OCI-LY1 (cell line): ENCODE measurements around the gene AMOT.

Experiments
- H2AFZ ChIP-seq: fragments of 200-600 bp; sonication (generic), shearing (Covaris generic); 2 replicates; pipeline ENCODE4 v1.6.0; 2014; ENCODE audit warnings: antibody characterized with exemption, mild to moderate bottlenecking, low read length
- H3F3A ChIP-seq: fragments of 200-600 bp; sonication (generic), shearing (Covaris generic); 2 replicates; pipeline ENCODE4 v1.6.0; 2014; ENCODE audit warnings: mild to moderate bottlenecking, antibody characterized with exemption, low read length, moderate library complexity; ENCODE audit not compliant: insufficient read depth
- H3K27ac ChIP-seq: fragments of 200-600 bp; sonication (generic); 2 replicates; pipeline ENCODE4 v1.5.1; 2014; ENCODE audit warnings: low read length, mixed run types, mild to moderate bottlenecking, low read depth; ENCODE audit not compliant: poor library complexity, severe bottlenecking
- H3K27me3 ChIP-seq: fragments of 200-600 bp; sonication (generic); 2 replicates; pipeline ENCODE4 v1.6.0; 2014; ENCODE audit warnings: antibody characterized with exemption, mild to moderate bottlenecking, low read length, moderate library complexity; ENCODE audit not compliant: insufficient read depth
- H3K36me3 ChIP-seq: fragments of 200-600 bp; sonication (generic); 2 replicates; pipeline ENCODE4 v1.6.1; 2014; ENCODE audit warnings: mild to moderate bottlenecking, antibody characterized with exemption, low read length, moderate library complexity, mixed read lengths; ENCODE audit not compliant: insufficient read depth
- H3K4me1 ChIP-seq: fragments of 200-600 bp; sonication (generic); 2 replicates; pipeline ENCODE4 v1.5.1; 2014; ENCODE audit warnings: mild to moderate bottlenecking, low read length, moderate library complexity; ENCODE audit not compliant: insufficient read depth, severe bottlenecking
- H3K4me2 ChIP-seq: fragments of 200-600 bp; sonication (generic), shearing (Covaris generic); 2 replicates; pipeline ENCODE4 v1.6.1; 2014; ENCODE audit warnings: low read length
- H3K4me3 ChIP-seq: fragments of 200-600 bp; sonication (generic); 2 replicates; pipeline ENCODE4 v1.5.1; 2014; ENCODE audit warnings: low read length, low read depth, mild to moderate bottlenecking, mixed read lengths; ENCODE audit not compliant: poor library complexity, severe bottlenecking
- H3K79me2 ChIP-seq: fragments of 200-600 bp; shearing (Covaris generic); 2 replicates; pipeline ENCODE4 v1.6.1; 2016; ENCODE audit warnings: mixed run types, low read length, mixed read lengths; ENCODE audit not compliant: insufficient read depth
- H3K9ac ChIP-seq: fragments of 200-600 bp; sonication (generic), shearing (Covaris generic); 2 replicates; pipeline ENCODE4 v1.6.1; 2014; ENCODE audit warnings: mild to moderate bottlenecking, low read length, mixed read lengths
- H3K9me2 ChIP-seq: fragments of 200-600 bp; sonication (generic), shearing (Covaris generic); 2 replicates; pipeline ENCODE4 v1.6.1; 2014; ENCODE audit warnings: low read depth, mild to moderate bottlenecking, low read length, mixed read lengths
- H3K9me3 ChIP-seq: fragments of 200-600 bp; shearing (Covaris generic); 2 replicates; pipeline ENCODE4 v1.6.1; 2014; ENCODE audit warnings: low read length, mixed read lengths
- H4K20me1 ChIP-seq: fragments of 200-600 bp; sonication (generic), shearing (Covaris generic); 2 replicates; pipeline ENCODE4 v1.6.0; 2016; ENCODE audit warnings: mild to moderate bottlenecking, low read length; ENCODE audit not compliant: insufficient read depth
- EZH2 ChIP-seq: fragments of 200-600 bp; sonication (generic), shearing (Covaris generic); IDR thresholded peaks from 2 replicates; pipeline ENCODE4 v1.8.0; 2017; ENCODE audit warnings: borderline replicate concordance, mixed run types, mild to moderate bottlenecking, antibody characterized with exemption, low read length, moderate library complexity, mixed read lengths
- TF ChIP-seq, protein P1 (sequence below): fragments of 200-600 bp; sonication (generic), shearing (Covaris generic); IDR thresholded peaks from 2 replicates; pipeline ENCODE4 v1.5.1; 2017; ENCODE audit warnings: mild to moderate bottlenecking, antibody characterized with exemption, low read length, moderate library complexity, mixed read lengths

Gene AMOT

DNA sequence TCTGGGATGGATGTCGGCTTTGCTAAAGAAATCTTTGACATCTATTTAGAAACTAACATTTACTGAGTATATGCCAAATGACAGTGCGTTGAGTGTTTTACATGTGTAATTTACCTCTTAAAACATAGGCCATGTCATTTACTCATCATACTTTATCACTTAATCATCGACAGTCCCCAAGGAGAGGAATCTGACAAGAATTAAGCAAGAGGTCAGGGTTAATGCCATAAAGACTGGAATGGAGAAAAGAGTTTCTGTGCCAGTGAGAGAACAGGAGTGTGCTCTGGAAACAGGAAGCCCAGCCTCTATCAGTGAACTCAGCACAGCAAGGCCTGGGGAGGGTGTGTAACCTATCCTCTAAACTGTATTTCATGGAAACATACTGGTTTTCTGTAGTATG is 28.0 kb upstream of the AMOT start:
- no peaks in the 10 kb centered on the region for H3K36me3 ChIP-seq
- no peaks in the 10 kb centered on the region for H3K4me1 ChIP-seq
- no peak for TF ChIP-seq EZH2
- TF ChIP-seq, protein P1, sequence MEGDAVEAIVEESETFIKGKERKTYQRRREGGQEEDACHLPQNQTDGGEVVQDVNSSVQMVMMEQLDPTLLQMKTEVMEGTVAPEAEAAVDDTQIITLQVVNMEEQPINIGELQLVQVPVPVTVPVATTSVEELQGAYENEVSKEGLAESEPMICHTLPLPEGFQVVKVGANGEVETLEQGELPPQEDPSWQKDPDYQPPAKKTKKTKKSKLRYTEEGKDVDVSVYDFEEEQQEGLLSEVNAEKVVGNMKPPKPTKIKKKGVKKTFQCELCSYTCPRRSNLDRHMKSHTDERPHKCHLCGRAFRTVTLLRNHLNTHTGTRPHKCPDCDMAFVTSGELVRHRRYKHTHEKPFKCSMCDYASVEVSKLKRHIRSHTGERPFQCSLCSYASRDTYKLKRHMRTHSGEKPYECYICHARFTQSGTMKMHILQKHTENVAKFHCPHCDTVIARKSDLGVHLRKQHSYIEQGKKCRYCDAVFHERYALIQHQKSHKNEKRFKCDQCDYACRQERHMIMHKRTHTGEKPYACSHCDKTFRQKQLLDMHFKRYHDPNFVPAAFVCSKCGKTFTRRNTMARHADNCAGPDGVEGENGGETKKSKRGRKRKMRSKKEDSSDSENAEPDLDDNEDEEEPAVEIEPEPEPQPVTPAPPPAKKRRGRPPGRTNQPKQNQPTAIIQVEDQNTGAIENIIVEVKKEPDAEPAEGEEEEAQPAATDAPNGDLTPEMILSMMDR: no peak
- no peaks in the 10 kb centered on the region for H3K79me2 ChIP-seq
- no peaks in the 10 kb centered on the region for H3K9me2 ChIP-seq
- no peak overlapping the region for H2AFZ ChIP-seq
- H3K27ac ChIP-seq: no peak overlapping the region
- no peak overlapping the region for H3K9ac ChIP-seq
- H4K20me1 ChIP-seq: no peaks in the 10 kb centered on the region
- H3K4me2 ChIP-seq: no peak overlapping the region
- H3K9me3 ChIP-seq: no peaks in the 10 kb centered on the region
- no peaks in the 10 kb centered on the region for H3F3A ChIP-seq
- H3K27me3 ChIP-seq: no peaks in the 10 kb centered on the region
- no peak overlapping the region for H3K4me3 ChIP-seq

GRCh38 chrX:112867570-112867969 is 26.9 kb upstream of the AMOT start:
- no peaks in the 10 kb centered on the region for H3K9me3 ChIP-seq
- H3K4me1 ChIP-seq: no peaks in the 10 kb centered on the region
- no peak overlapping the region for H2AFZ ChIP-seq
- no peaks in the 10 kb centered on the region for H3F3A ChIP-seq
- TF ChIP-seq EZH2: no peak
- TF ChIP-seq, protein P1: no peak
- no peaks in the 10 kb centered on the region for H3K27me3 ChIP-seq
- no peak overlapping the region for H3K4me2 ChIP-seq
- no peaks in the 10 kb centered on the region for H3K9me2 ChIP-seq
- H3K36me3 ChIP-seq: no peaks in the 10 kb centered on the region
- no peaks in the 10 kb centered on the region for H3K79me2 ChIP-seq
- no peak overlapping the region for H3K27ac ChIP-seq
- H3K9ac ChIP-seq: no peak overlapping the region
- H3K4me3 ChIP-seq: no peak overlapping the region
- H4K20me1 ChIP-seq: no peaks in the 10 kb centered on the region

DNA sequence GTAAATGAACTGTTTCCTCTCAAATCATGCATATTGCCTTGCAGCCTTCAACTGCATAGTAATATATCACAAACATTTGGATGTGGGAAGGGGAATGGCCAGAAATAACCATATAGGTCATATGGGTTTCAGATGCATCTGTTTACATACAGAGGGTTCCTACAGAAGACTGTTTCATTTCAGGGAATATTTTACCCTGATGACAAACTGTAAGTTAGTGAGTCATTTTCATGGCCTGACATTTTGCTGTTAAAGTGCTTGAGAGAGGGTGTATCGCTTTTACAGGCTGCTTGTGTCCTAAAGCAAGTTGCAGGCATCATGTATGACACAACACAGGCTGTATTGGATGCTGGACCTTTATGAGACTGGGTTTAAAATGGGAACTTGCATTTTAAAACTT is 25.5 kb upstream of the AMOT start:
- no peak for TF ChIP-seq EZH2
- TF ChIP-seq, protein P1: no peak
- Histone ChIP-seq H3K9me3 (no peaks in the 10 kb centered on the region), H3K9me2 (no peaks in the 10 kb centered on the region), H3K27me3 (no peaks in the 10 kb centered on the region), H3K4me2 (no peak overlapping the region), H3K4me1 (no peaks in the 10 kb centered on the region), H3K4me3 (no peak overlapping the region), H3K79me2 (no peaks in the 10 kb centered on the region), H4K20me1 (no peaks in the 10 kb centered on the region), H3K36me3 (no peaks in the 10 kb centered on the region), H3K9ac (no peak overlapping the region), H2AFZ (no peak overlapping the region), H3F3A (no peaks in the 10 kb centered on the region), H3K27ac (no peak overlapping the region)
